GM21717 (cell line): ENCODE measurements around the gene SCFD1.
"Not testable (repeated sequence)": the region's sequence is repeated elsewhere in the genome, so short reads cannot be mapped to it uniquely, and the experiment has no call there.

Source experiments
- ATAC-seq: cut with Tn5 transposase; IDR thresholded peaks from one replicate; pipeline ENCODE4 v1.9.1; 2021; ENCODE audit warnings: mild to moderate bottlenecking, moderate library complexity; ENCODE audit not compliant: unreplicated experiment

Gene SCFD1

DNA sequence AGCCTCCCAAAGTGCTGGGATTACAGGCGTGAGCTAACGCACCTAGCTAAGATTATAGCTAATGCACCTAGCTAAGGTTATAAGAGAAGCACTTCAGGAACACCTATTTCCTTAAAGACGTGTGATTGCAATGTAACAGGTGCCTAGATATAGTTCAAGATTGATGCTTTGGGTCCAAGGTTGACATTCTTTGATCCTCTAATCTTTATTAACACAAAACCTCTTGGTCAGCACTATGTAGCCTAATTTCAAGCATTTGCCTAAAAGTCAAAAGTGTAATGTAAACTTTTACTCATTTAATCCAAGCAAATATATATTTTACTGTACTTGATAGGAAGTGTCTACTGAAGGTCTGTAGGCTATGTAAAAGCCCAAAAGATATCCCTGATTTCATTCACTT lies 36.5 kb downstream of the SCFD1 start:
- ATAC-seq, result no peak

DNA sequence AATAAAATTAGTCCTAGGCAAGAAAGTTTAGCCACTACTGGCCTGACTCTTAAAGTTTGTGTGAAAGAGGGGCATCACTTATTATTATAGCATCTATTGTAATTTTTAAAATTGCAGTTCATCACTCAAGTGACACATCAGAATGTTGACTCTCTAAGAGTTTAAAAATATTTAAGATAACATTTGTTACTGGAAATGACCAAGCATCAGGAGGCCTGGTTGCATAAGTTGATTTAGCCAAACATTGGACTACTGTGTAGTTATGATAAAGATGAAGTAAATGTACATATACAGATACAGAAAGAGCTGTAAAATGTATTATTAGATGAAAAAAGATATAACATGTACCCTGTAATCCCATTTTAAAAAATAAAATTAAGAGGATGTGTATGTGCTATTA lies 47.5 kb downstream of the SCFD1 start:
- no peak for ATAC-seq

DNA sequence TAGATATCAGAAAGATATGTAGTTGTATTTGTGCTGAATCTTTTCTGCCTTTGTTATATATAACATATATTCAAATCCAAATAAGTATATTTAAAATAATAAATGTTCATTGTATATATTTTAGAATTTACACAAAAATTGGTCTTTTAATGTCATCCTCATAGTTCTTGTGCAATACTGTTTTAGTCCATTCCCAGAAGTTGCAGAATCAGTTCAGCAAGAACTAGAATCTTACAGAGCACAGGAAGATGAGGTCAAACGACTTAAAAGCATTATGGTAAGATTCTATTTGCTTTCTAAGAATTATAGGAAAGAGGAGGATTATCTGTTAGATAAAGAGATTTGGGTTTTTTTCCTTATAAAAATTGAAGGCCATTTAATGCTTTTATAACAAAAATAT lies 51.0 kb downstream of the SCFD1 start:
- no peak for ATAC-seq

DNA sequence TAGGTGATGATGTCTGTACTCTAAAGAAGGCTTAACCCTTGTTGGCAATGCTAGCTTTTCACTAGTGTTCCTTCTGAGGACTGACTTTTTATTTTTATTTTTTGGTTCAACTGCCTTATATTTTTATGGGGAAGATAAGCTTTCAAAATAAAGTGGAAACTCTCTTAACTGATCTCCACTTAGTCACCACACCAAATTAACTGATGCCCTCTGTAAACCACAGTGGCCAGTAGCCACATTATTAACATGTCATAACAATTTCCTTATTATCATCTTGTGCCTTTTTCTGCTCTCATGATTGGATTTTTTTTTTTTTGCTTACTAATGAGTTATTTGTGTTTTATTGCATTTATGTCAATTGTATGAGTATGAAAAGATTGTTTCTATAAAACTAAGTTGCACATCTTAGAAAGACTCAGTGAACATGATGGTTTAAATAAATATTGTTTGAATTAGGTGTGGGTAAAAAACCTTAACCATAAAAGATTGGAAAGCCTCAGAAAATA lies 56.9 kb downstream of the SCFD1 start:
- no peak for ATAC-seq

DNA sequence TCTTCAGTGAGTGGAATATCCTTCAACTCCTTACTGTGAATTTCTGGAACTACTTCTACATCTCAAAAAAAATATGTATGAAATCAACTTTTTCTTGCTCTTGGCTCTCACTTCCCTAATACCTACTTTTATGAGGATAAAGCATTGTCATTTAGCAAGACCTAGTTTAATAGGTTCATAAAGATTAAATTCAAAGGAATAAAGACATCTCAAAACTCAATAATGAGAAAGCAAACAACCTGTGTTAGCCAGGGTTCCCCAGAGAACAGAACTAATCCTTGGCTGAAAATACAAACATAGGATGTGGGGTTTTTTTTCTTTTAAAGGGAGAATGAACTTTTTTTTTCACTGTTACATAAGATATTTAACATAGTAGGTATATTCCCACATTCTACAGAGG lies 57.9 kb downstream of the SCFD1 start:
- no peak for ATAC-seq

DNA sequence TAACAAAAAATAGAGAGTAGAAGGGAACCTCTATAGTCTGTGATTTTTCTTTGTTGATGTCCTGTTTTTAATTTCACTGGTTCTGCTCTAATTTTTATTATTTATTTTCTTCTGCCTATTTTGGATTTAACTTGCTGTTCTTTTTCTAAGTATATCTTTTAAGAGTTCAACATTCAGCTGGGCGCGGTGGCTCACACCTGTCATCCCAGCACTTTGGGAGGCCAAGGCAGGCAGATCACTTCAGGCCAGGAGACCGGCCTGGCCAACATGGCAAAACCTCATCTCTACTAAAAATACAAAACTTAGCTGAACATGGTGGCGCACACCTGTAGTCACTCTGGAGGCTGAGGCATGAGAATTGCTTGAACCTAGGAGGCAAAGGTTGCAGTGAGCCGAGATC lies 58.7 kb downstream of the SCFD1 start:
- not testable (repeated sequence) for ATAC-seq

DNA sequence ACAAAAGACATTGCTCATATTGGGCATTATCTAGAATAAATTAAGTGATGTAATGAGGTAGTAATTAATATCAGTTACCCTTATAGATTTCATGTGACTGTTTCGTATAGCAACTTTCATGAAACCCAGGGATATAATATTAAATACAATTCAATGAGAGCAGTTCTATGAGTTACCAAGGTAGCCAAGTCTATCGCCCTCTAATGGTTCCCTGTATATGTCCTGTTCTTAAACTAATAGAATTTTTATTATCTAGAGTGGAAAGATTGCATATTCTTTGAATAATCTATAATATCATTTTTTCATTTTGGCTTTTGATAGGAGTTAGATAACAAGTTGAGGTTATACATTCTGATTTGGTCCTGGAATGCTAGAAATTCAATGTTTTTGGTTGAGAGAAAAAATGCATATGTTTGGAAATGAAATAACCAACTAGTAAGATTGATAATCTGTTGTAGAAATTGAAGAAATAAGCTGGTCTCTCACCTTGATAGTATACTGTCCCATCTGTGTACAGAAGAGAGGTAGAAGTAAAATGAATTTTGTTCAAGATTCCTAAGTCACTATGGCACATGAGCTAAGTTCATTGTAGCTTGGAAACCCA lies 59.7 kb downstream of the SCFD1 start:
- no peak for ATAC-seq

DNA sequence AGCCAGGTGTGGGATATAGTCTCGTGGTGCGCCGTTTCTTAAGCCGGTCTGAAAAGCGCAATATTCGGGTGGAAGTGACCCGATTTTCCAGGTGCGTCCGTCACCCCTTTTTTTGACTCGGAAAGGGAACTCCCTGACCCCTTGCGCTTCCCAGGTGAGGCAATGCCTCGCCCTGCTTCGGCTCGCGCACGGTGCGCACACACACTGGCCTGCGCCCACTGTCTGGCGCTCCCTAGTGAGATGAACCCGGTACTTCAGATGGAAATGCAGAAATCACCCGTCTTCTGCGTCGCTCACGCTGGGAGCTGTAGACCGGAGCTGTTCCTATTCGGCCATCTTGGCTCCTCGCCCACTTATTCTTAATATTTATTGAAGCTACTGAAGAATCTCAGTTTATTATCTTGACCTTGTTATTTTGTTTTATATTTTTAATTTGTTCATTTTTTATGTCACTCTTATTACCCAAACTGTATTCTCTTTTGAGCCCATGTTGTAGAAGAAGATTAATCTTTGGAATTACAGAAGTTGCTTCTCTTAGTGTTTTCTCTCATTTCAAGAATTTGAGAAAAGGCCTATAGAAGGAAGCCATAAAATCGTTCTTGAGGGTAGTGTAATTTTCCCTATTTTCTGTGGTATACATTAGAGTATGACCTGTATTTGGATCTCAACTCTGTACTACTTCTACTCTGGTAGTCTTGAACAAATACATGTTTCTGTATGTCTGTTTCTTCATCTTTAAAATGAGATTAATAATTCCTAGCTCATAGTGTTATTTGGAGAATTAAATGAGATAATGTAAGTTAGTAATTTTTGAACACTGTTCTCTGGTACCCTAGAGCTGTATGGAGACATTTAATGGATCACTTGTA lies 68.6 kb downstream of the SCFD1 start:
- not testable (repeated sequence) for ATAC-seq

DNA sequence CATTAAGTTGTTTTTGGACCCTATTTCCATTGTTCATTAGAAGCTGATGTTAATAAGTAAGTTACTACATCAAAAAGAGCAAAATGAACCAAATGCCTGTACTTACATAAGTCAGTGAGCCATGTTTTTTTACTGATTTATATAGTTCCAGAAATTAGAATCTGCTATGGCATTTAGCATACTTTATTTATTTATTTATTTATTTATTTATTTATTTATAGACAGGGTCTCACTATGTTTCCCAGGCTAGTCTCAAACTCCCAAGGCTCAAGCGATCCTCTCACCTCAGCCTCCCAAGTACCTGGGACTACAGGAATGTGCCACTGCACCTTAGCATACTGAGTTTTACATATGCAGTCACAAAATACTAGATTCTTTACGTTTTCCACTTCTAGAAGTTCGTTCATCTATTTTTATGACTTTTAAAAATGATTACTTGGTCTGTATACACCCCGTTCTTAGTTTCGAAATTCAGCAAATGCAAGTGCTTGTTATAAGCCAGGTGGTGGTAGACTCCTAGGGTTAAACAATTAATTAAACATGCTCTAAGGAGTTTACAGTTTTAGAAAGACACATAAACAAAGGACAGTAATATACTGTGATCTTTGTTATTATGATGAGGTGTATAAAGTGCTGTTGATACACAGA lies 69.8 kb downstream of the SCFD1 start:
- no peak for ATAC-seq

DNA sequence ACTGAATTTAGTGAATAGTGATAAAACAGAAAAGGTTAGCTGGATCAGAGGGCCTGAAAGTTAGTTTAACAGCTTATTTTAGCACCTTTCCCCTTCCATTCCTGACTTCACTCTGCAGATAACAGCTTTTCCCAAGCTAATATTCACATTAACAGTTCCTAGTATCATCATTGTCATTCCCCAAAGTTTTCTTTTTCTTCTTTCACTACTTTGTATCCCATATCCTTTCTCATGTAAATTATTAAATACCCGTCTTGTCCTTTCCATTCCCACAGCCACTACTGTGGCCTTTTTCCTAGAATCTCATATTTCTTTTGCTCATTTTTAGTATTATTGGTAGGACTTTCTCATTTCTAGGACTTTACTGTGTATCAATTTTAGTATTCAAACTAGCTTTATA lies 70.5 kb downstream of the SCFD1 start:
- no peak for ATAC-seq

DNA sequence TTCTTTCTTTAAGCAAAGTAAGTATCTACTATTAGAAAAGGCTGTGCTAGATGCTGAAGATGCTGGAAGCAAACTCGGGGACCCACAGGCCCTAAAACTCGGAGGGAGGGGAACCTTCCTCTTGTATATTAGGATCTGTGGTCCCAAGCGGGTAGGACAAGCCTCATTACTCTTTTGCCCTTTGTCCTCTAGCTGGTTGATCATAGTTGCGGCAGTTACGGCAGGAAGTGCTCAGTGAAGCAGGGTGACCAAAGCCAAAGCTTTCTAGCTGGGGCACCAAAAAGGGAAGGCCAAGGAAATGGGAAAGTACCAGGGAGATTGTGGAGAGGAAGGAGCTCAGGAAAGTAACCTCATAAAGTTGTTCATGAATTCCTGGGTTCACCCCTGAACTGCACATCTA lies 76.3 kb downstream of the SCFD1 start:
- no peak for ATAC-seq

DNA sequence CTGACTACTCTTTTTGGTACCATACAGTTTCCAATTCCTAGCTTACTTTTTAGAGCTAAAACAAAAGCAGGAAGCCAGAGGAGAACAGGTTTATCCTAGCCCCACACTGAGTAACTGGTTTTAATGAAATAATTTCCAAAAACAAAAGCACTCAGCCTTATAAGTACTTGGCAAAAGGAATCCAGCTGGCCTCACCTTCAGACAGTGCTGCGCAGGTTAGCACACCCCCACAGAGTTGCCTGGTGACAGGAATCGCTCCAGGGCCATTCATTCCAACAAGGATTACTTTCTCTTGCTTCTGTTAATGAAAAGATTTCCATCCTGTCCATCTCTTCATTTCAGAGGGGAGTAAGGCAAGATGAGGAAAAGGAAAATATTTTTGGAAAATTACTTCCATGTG lies 84.6 kb downstream of the SCFD1 start:
- no peak for ATAC-seq

DNA sequence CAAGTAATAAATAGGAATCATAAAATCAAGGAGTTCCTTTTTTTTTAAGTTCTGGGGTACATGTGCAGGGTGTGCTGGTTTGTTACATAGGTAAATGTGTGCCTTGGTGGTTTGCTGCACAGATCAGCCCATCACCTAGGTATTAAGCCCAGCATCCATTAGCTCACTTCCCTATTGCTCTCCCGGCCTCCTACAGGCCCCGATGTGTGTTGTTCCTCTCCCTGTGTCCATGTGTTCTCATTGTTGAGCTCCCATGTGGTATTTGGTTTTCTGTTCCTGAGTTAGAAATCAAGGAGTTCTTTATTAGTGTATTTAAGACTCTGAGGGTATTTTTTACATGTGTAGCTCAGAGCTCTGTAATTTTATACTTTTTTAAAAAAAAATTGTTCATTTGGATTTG lies 86.0 kb downstream of the SCFD1 start:
- no peak for ATAC-seq

DNA sequence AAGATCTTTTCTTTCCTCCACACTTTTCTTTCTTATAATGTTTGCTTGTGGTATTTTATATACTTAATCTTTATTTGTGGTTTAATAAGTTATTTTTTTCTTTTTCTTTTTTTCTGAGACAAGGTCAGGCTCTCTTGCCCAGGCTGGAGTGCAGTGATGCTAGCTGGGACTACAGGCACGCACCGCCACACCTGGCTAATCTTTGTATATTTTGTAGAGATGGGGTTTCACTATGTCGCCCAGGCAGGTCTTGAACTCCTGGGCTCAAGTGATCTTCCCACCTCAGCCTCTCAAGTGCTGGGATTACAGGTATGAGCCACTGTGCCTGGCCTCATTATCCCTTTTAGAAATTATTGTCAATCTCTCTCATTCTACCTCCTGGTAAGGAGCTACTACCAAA lies 87.1 kb downstream of the SCFD1 start:
- no peak for ATAC-seq

DNA sequence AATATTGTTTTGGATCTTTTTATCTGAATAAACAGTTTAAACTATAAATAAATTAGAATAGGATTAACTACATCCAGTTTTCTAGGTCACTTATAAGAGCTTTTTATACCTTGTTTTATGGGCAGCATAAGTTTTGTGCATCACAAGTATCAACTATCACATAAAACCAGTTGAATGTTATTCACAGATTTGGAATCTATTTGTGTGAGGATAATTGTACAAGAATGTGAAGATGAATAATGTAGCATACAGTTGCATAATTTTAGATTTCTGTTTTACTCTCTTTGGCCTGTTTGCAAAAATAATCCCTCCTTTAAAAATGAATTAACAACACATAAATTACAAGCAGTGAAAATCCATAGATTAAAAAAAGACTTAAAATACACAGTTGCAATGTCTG lies 88.8 kb downstream of the SCFD1 start:
- no peak for ATAC-seq

DNA sequence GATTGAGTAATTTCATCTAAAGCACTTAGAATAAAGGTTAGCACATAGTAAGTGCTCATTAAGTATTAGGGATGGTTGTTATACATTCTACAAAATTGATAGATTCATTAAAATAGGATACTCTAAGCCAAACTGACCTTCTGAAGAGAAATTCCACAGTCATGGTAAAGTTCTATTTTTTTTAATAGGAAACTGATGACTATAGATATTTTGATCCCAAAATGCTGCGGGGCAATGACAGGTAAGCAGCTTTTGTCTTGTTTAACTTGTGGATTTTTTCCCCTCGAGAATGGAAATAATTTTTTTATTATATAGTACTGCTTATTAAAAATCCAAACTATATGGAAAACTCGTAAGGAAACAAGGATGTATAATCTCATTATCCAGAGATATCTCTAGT lies 97.0 kb downstream of the SCFD1 start:
- no peak for ATAC-seq

DNA sequence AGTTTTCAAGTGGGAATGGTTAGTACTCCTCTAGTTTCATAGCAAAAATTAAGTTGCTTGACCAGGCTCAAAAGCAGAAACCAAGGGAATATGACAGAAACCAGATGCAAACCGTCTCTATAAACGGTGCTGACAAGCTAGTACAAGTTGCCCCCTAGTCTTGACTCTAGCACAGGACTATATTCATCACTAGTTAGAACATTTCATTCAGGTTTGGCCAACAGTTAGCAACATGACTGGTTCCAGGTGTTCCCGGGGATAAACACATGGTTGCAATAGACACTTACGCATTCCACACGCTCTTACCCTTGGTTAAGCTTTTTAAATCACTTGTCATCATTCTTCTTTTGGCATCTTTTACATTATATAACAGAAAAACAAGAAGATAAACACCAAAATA lies 103.6 kb downstream of the SCFD1 start:
- no peak for ATAC-seq

DNA sequence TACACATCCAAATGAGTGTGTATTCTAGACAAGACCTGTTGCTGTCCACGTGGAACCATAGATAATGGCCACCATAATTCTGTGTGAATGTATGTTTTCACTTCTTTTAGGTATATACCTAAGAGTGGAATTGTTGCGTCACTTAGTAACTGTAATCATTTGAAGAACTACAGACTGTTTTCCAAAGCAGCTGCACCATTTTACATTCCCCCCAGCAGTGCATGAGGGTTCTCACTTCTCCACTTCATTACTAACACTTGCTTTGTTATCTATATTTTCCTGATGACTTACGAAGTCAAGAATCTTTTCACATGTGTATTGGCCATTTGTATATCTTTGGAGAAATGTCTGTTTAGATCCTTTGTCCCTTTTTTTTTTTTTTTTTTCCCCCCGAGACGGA lies 106.4 kb downstream of the SCFD1 start:
- no peak for ATAC-seq

DNA sequence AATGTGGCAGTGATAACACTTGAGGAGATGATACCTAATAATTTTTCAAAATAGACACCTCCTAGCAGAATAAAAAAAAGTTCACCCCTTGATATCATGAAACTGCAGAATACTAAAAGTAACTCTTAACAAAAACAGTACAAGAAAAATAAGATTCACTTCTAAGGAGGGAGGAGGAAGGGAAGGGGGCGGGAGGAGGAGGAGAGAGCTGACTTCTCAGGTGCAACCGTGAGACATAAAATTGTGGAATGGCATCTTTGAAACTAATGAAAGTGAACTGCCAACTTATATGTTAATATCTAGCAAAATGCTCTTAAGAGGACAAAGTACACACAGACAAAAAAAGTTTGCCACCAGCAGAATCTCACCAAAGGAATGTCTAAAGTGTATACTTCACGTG lies 115.8 kb downstream of the SCFD1 start:
- no peak for ATAC-seq

DNA sequence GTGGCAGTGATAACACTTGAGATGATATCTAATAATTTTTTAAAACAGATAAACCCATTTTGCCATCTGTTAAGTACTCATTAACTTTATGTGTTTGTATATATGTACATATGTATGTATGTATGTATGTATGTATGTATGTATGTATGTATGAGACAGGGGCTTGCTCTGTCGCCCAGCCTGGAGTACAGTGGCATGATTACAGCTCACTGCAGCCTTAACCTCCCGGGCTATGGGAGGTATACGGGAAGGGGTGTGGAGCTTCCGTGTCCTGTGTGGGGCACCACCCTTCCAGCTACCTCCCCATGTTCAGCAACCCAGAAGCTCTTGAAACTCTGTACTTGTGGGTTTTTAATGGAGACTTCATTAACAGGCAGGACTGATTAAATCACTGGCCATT lies 116.9 kb downstream of the SCFD1 start:
- no peak for ATAC-seq

DNA sequence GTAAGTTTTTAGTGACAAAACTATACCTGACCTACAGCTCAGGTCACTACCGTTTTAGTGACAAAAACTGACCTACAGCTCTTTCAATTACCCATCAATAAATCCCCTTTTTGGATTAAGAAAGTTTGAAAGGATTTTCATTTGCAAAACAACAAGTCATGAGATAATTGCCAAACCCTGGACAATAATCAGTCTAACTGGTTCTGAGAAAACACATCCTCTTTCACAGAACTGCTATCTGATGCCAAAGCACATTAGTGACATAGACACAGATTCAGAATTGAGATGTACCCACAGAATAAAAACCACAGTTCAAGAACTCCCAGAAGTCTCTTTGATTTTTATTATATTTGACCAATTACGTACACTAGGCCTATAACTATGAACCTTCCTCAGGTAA lies 126.2 kb downstream of the SCFD1 start:
- ATAC-seq, result no peak
